SK-N-SH (cell line): ENCODE measurements around the gene TNFAIP8L1.

Experiments
- EP300 ChIP-seq, 2 experiments: IDR thresholded peaks; 2 replicates each; pipeline versions ENCODE4 v1.4.0 to v1.6.1; 2012; ENCODE audit warnings: borderline replicate concordance in 1 of 2, low read depth in 1 of 2, low read length in 1 of 2
- EZH2phosphoT487 ChIP-seq: fragments of 200-600 bp; sonication (generic); IDR thresholded peaks from 2 replicates; pipeline ENCODE4 v1.6.1; 2017; ENCODE audit warnings: low read depth, mixed run types, mild to moderate bottlenecking, antibody characterized with exemption, moderate library complexity, borderline replicate concordance
- GABPA ChIP-seq: IDR thresholded peaks from 2 replicates; pipeline ENCODE4 v1.4.0; 2012; ENCODE audit warnings: low read depth, mild to moderate bottlenecking
- TEAD4 ChIP-seq: IDR thresholded peaks from 2 replicates; pipeline ENCODE4 v1.4.0; 2012; ENCODE audit warnings: mild to moderate bottlenecking, borderline replicate concordance; ENCODE audit not compliant: insufficient read depth
- TF ChIP-seq, protein P1 (sequence below): fragments of 200-600 bp; sonication (generic); IDR thresholded peaks from 2 replicates; pipeline ENCODE4 v1.6.1; 2017; ENCODE audit warnings: antibody characterized with exemption, mild to moderate bottlenecking, moderate library complexity

DNA sequence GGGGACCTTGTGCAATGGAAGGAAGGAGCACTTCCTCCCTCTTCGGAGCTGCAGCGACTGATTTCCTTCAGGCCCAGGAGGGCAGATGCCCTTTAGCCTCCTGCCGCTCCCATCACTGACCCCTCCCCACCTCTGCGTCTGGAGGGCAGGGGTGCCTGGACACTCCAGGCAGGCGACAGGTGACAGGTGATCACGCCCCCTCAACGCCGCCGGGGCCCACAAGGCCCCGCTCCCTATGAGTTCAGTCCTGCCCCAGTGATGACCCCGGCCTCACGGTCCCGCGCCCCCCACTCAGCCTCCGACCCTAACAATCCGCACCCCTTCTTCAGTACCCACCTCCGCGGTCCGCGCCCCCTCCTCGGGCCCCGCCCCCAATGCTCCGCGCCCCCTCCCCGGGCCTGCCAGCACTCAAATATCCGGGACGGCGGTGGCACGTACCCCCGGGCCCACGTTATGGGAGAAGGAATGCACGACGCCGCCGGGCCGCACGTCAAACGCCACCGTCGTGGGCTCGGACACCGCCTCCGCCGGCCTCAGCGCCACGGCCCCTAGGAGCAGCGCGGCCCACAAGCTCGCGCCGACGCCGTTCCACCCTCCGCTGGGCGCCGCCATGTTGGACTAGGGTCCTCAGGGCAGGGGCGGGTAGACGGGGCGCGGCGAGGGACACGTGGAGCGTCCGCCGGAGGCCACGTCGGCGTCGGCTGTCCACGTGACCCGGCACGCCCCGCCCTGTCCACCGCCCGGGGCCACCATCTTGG, 30.6 kb downstream of the TNFAIP8L1 start, which contains the start of gene MYDGF:
- TF ChIP-seq, protein P1, sequence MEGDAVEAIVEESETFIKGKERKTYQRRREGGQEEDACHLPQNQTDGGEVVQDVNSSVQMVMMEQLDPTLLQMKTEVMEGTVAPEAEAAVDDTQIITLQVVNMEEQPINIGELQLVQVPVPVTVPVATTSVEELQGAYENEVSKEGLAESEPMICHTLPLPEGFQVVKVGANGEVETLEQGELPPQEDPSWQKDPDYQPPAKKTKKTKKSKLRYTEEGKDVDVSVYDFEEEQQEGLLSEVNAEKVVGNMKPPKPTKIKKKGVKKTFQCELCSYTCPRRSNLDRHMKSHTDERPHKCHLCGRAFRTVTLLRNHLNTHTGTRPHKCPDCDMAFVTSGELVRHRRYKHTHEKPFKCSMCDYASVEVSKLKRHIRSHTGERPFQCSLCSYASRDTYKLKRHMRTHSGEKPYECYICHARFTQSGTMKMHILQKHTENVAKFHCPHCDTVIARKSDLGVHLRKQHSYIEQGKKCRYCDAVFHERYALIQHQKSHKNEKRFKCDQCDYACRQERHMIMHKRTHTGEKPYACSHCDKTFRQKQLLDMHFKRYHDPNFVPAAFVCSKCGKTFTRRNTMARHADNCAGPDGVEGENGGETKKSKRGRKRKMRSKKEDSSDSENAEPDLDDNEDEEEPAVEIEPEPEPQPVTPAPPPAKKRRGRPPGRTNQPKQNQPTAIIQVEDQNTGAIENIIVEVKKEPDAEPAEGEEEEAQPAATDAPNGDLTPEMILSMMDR = no peak
- TF ChIP-seq EP300 (IDR thresholded peaks at IDR 0.05; ENCODE audit: borderline replicate concordance in 1 of 2, low read depth in 1 of 2, low read length in 1 of 2) (no peak), TEAD4 (no peak), GABPA (no peak), EZH2phosphoT487 (no peak)
